Astrocyte (in vitro differentiated cells and primary cell): ENCODE measurements around the gene NOL4L. TPM values are rescaled to one million over a fixed set of nuclear protein-coding genes. Genes with fewer than 3 reads are reported as not detected.

Experiments
- DNase-seq: peaks from one replicate; pipeline ENCODE4 v3.0.0-alpha.2; 2010; ENCODE audit warnings: low read depth
- FAIRE-seq: peaks from 2 replicates; lab custom pipeline; 2011; peaks lifted over from hg19 to GRCh38; lab: Jason Lieb, UNC
- H2AFZ ChIP-seq: 2 replicates; pipeline ENCODE4 v1.6.0; 2012; ENCODE audit warnings: low read depth, low read length, inconsistent platforms
- H3K27ac ChIP-seq: 2 replicates; pipeline ENCODE4 v1.5.1; 2011; ENCODE audit warnings: low read depth, low read length, inconsistent platforms
- H3K27me3 ChIP-seq: 2 replicates; pipeline ENCODE4 v1.6.0; 2011; ENCODE audit warnings: low read length, inconsistent platforms; ENCODE audit not compliant: insufficient read depth
- H3K36me3 ChIP-seq: 2 replicates; pipeline ENCODE4 v1.5.1; 2011; ENCODE audit warnings: low read length, inconsistent platforms; ENCODE audit not compliant: insufficient read depth
- H3K4me1 ChIP-seq: 2 replicates; pipeline ENCODE4 v1.5.1; 2011; ENCODE audit warnings: low read length, inconsistent platforms; ENCODE audit not compliant: insufficient read depth
- H3K4me2 ChIP-seq: 2 replicates; pipeline ENCODE4 v1.6.0; 2012; ENCODE audit warnings: low read length, inconsistent platforms
- H3K4me3 ChIP-seq: 2 replicates; pipeline ENCODE4 v1.5.1; 2011; ENCODE audit warnings: low read depth, mild to moderate bottlenecking, low read length, inconsistent platforms; ENCODE audit not compliant: insufficient read depth
- H3K79me2 ChIP-seq: 2 replicates; pipeline ENCODE4 v1.6.0; 2012; ENCODE audit warnings: mild to moderate bottlenecking, low read length, inconsistent platforms; ENCODE audit not compliant: insufficient read depth
- H3K9ac ChIP-seq: 2 replicates; pipeline ENCODE4 v1.6.0; 2012; ENCODE audit warnings: mild to moderate bottlenecking, low read length, inconsistent platforms
- H3K9me3 ChIP-seq: 2 replicates; pipeline ENCODE4 v1.5.1; 2012; ENCODE audit warnings: low read depth, mild to moderate bottlenecking, low read length, inconsistent platforms; ENCODE audit not compliant: insufficient read depth
- H4K20me1 ChIP-seq: 2 replicates; pipeline ENCODE4 v1.6.0; 2012; ENCODE audit warnings: low read length, inconsistent platforms; ENCODE audit not compliant: insufficient read depth
- H3K27ac Mint-ChIP-seq: one replicate; pipeline ENCODE4 v1.8.0; 2021; ENCODE audit warnings: mild to moderate bottlenecking, mixed read lengths; ENCODE audit not compliant: unreplicated experiment
- H3K27me3 Mint-ChIP-seq: one replicate; pipeline ENCODE4 v1.8.0; 2021; ENCODE audit warnings: low read depth, mixed read lengths; ENCODE audit not compliant: unreplicated experiment
- H3K36me3 Mint-ChIP-seq: one replicate; pipeline ENCODE4 v1.8.0; 2021; ENCODE audit warnings: low read depth, mixed read lengths; ENCODE audit not compliant: unreplicated experiment
- H3K4me1 Mint-ChIP-seq: one replicate; pipeline ENCODE4 v1.8.0; 2021; ENCODE audit warnings: low read depth, mixed read lengths; ENCODE audit not compliant: unreplicated experiment
- H3K4me3 Mint-ChIP-seq: one replicate; pipeline ENCODE4 v1.8.0; 2021; ENCODE audit warnings: mild to moderate bottlenecking, moderate library complexity, mixed read lengths; ENCODE audit not compliant: unreplicated experiment
- H3K9me3 Mint-ChIP-seq: one replicate; pipeline ENCODE4 v1.8.0; 2021; ENCODE audit warnings: mild to moderate bottlenecking, mixed read lengths; ENCODE audit not compliant: unreplicated experiment
- CTCF ChIP-seq: IDR thresholded peaks from 2 replicates; pipeline ENCODE4 v1.5.1; 2011; ENCODE audit warnings: low read depth, mild to moderate bottlenecking, inconsistent platforms, low read length, moderate library complexity; ENCODE audit not compliant: insufficient read depth
- EZH2 ChIP-seq: IDR thresholded peaks from 2 replicates; pipeline ENCODE4 v1.6.1; 2012; ENCODE audit warnings: mild to moderate bottlenecking, low read length, inconsistent platforms; ENCODE audit not compliant: insufficient read depth
- total RNA-seq: library from RNA; stranded (reverse); gene quantifications from 2 replicates; pipeline ENCODE4 v1.2.1, GENCODE V29; 2021

The NOL4L gene
- total RNA-seq, 1 donor from 2014 or later = 35.5 TPM

- H3K4me1 ChIP-seq = peaks cover 7% of the 10 kb centered on the region
- H3K79me2 ChIP-seq = no peaks in the 10 kb centered on the region
- no peak overlapping the region for H3K27ac ChIP-seq
- no peak overlapping the region for H3K4me3 Mint-ChIP-seq
- H3K9ac ChIP-seq = no peak overlapping the region
- H3K9me3 Mint-ChIP-seq = no peaks in the 10 kb centered on the region
- H3K9me3 ChIP-seq = no peaks in the 10 kb centered on the region
- no peak overlapping the region for H3K4me2 ChIP-seq
- peaks cover 5% of the 10 kb centered on the region for H3K4me1 Mint-ChIP-seq
- H2AFZ ChIP-seq = no peak overlapping the region
- H3K36me3 ChIP-seq = no peaks in the 10 kb centered on the region
- no peak overlapping the region for H3K27ac Mint-ChIP-seq
- no peak overlapping the region for H3K4me3 ChIP-seq
- no peak for TF ChIP-seq CTCF
- TF ChIP-seq EZH2 = no peak
- H3K27me3 Mint-ChIP-seq = peaks cover 31% of the 10 kb centered on the region
- peaks cover 10% of the 10 kb centered on the region for H4K20me1 ChIP-seq
- H3K27me3 ChIP-seq = peaks cover 3% of the 10 kb centered on the region
- DNase-seq = no peak
- peaks cover 13% of the 10 kb centered on the region for H3K36me3 Mint-ChIP-seq
- no peak for FAIRE-seq
These were observed 58.6 kb downstream of the NOL4L start for GRCh38 chr20:32526541-32526940.

GRCh38 chr20:32526125-32526524 is 59.0 kb downstream of the NOL4L start:
- Histone ChIP-seq H3K4me2 (no peak overlapping the region), H3K36me3 (no peaks in the 10 kb centered on the region), H3K27ac (no peak overlapping the region), H3K27me3 (peaks cover 3% of the 10 kb centered on the region), H3K4me1 (peaks cover 7% of the 10 kb centered on the region), H3K9me3 (no peaks in the 10 kb centered on the region), H3K4me3 (no peak overlapping the region), H3K79me2 (no peaks in the 10 kb centered on the region), H2AFZ (no peak overlapping the region), H4K20me1 (peaks cover 10% of the 10 kb centered on the region), H3K9ac (no peak overlapping the region)
- peaks cover 5% of the 10 kb centered on the region for H3K4me1 Mint-ChIP-seq
- no peak for TF ChIP-seq CTCF
- no peak for TF ChIP-seq EZH2
- no peak overlapping the region for H3K27ac Mint-ChIP-seq
- H3K4me3 Mint-ChIP-seq = no peak overlapping the region
- H3K27me3 Mint-ChIP-seq = peaks cover 31% of the 10 kb centered on the region
- H3K9me3 Mint-ChIP-seq = no peaks in the 10 kb centered on the region
- peaks cover 13% of the 10 kb centered on the region for H3K36me3 Mint-ChIP-seq
- DNase-seq = no peak
- no peak for FAIRE-seq

GRCh38 chr20:32524829-32525501 is 60.2 kb downstream of the NOL4L start:
- H3K4me1 ChIP-seq = peaks cover 7% of the 10 kb centered on the region
- no peak for FAIRE-seq
- Mint-ChIP-seq H3K4me3 (no peak overlapping the region), H3K36me3 (peaks cover 15% of the 10 kb centered on the region), H3K27ac (no peak overlapping the region), H3K27me3 (peaks cover 31% of the 10 kb centered on the region), H3K9me3 (no peaks in the 10 kb centered on the region), H3K4me1 (peaks cover 5% of the 10 kb centered on the region)
- H3K4me2 ChIP-seq = no peak overlapping the region
- TF ChIP-seq EZH2 (no peak), CTCF (no peak)
- H3K27me3 ChIP-seq = peaks cover 3% of the 10 kb centered on the region
- no peaks in the 10 kb centered on the region for H3K9me3 ChIP-seq
- peak overlapping the region; percentile 34 for H2AFZ ChIP-seq
- H3K4me3 ChIP-seq = no peak overlapping the region
- no peak for DNase-seq
- peaks cover 10% of the 10 kb centered on the region for H4K20me1 ChIP-seq
- H3K9ac ChIP-seq = no peak overlapping the region
- no peaks in the 10 kb centered on the region for H3K79me2 ChIP-seq
- H3K36me3 ChIP-seq = no peaks in the 10 kb centered on the region
- no peak overlapping the region for H3K27ac ChIP-seq
